Breast epithelium (tissue), 3 donors: Measurements from ENCODE around the gene HIPK2.

Experiments used
- CTCF ChIP-seq, 3 donors: fragments of 450-650 bp; IDR thresholded peaks; one replicate each; pipeline ENCODE4 v1.5.1; 2016 to 2017; ENCODE audit warnings: antibody characterized with exemption in 3 of 3, mild to moderate bottlenecking in 3 of 3, moderate library complexity in 3 of 3
- POLR2A ChIP-seq: fragments of 450-650 bp; IDR thresholded peaks from one replicate; pipeline ENCODE4 v1.6.1; 2016; ENCODE audit warnings: antibody characterized with exemption, mild to moderate bottlenecking, moderate library complexity
- POLR2AphosphoS5 ChIP-seq, 3 donors: sonication (generic); formaldehyde crosslinking; IDR thresholded peaks; one replicate each; pipeline ENCODE4 v1.6.1; 2017; ENCODE audit warnings: antibody characterized with exemption in 3 of 3

GRCh38 chr7:139772115-139772514 is 5.7 kb downstream of the HIPK2 start:
- TF ChIP-seq CTCF (IDR thresholded peaks at IDR 0.05) = no peak
- no peak for TF ChIP-seq POLR2A
- no peak for TF ChIP-seq POLR2AphosphoS5 (IDR thresholded peaks at IDR 0.05)
